GM23248 (cell line): ENCODE measurements around the gene LIMCH1. TPM values are rescaled to one million over a fixed set of nuclear protein-coding genes. Genes with fewer than 3 reads are reported as not detected.

Experiments used
- DNase-seq: peaks from one replicate; pipeline ENCODE4 v3.0.0-alpha.2; 2015
- H2AFZ ChIP-seq: fragments of 200-600 bp; sonication (generic); 2 replicates; pipeline ENCODE4 v1.6.1; 2016; ENCODE audit warnings: antibody characterized with exemption
- H3F3A ChIP-seq: fragments of 200-600 bp; sonication (generic); 2 replicates; pipeline ENCODE4 v1.6.1; 2016; ENCODE audit warnings: mild to moderate bottlenecking, antibody characterized with exemption, mixed run types; ENCODE audit not compliant: insufficient read depth
- H3K27ac ChIP-seq: fragments of 200-600 bp; sonication (generic); 2 replicates; pipeline ENCODE4 v1.5.1; 2016; ENCODE audit warnings: mild to moderate bottlenecking
- H3K27me3 ChIP-seq: fragments of 200-600 bp; sonication (generic); replicated peaks from 2 replicates; pipeline ENCODE4 v1.6.1; 2016; ENCODE audit warnings: mild to moderate bottlenecking; ENCODE audit not compliant: insufficient read depth
- H3K36me3 ChIP-seq: fragments of 200-600 bp; sonication (generic); 2 replicates; pipeline ENCODE4 v1.6.1; 2016; ENCODE audit warnings: low read depth, mild to moderate bottlenecking
- H3K4me1 ChIP-seq: fragments of 200-600 bp; sonication (generic); 2 replicates; pipeline ENCODE4 v1.6.1; 2016; ENCODE audit warnings: mild to moderate bottlenecking; ENCODE audit not compliant: insufficient read depth
- H3K4me2 ChIP-seq: fragments of 200-600 bp; sonication (generic); one replicate; pipeline ENCODE4 v1.6.1; 2016; ENCODE audit warnings: mild to moderate bottlenecking; ENCODE audit not compliant: unreplicated experiment
- H3K4me3 ChIP-seq: fragments of 200-600 bp; sonication (generic); 2 replicates; pipeline ENCODE4 v1.5.1; 2016; ENCODE audit warnings: mild to moderate bottlenecking
- H3K79me2 ChIP-seq: fragments of 200-600 bp; sonication (generic); 2 replicates; pipeline ENCODE4 v1.6.1; 2016; ENCODE audit warnings: mild to moderate bottlenecking; ENCODE audit not compliant: insufficient read depth
- H3K9ac ChIP-seq: fragments of 200-600 bp; sonication (generic); 2 replicates; pipeline ENCODE4 v1.6.1; 2016; ENCODE audit warnings: mild to moderate bottlenecking
- H3K9me2 ChIP-seq: fragments of 200-600 bp; sonication (generic); 2 replicates; pipeline ENCODE4 v1.6.1; 2016; ENCODE audit warnings: mixed run types, mild to moderate bottlenecking, moderate library complexity; ENCODE audit not compliant: insufficient read depth
- H3K9me3 ChIP-seq: fragments of 200-600 bp; sonication (generic); one replicate; pipeline ENCODE4 v1.6.1; 2017; ENCODE audit warnings: low read depth
- H4K20me1 ChIP-seq: fragments of 200-600 bp; sonication (generic); 2 replicates; pipeline ENCODE4 v1.6.0; 2016; ENCODE audit not compliant: insufficient read depth
- EZH2 ChIP-seq: fragments of 200-600 bp; sonication (generic); IDR thresholded peaks from 2 replicates; pipeline ENCODE4 v1.6.1; 2018; ENCODE audit warnings: antibody characterized with exemption, mild to moderate bottlenecking; ENCODE audit not compliant: insufficient read depth, poor library complexity, severe bottlenecking
- EZH2phosphoT487 ChIP-seq: fragments of 200-600 bp; sonication (generic); IDR thresholded peaks from 2 replicates; pipeline ENCODE4 v1.6.1; 2018; ENCODE audit warnings: antibody characterized with exemption, moderate library complexity, mild to moderate bottlenecking, low read depth; ENCODE audit not compliant: insufficient read depth
- WGBS, 2 experiments: methylation state at CpG; one replicate each; pipeline ENCODE4 v1.1.6; 2015 to 2017; ENCODE audit warnings: low lambda C conversion rate in 2 of 2, low coverage in 1 of 2; ENCODE audit errors: missing lambda C conversion rate in 2 of 2; 5-methylcytosine and 5-hydroxymethylcytosine counted together
- in situ Hi-C: fragments of 300-500 bp; cut with MboI; formaldehyde crosslinking; loops from 2 replicates; pipeline ENCODE4 v1.15.0; 2020
- polyA plus RNA-seq: library from polyadenylated mRNA; unstranded; fragments of >200 nt; fragmentation: Nextera tagmentation; extraction: Ambion mirVana; gene quantifications from 2 replicates; pipeline ENCODE4 v1.2.1, GENCODE V29; 2016
- total RNA-seq: library from RNA; depleted of rRNA; stranded (reverse); fragments of >200 nt; shearing (Covaris generic); gene quantifications from 2 replicates; pipeline ENCODE4 v1.2.3, GENCODE V29; 2014

Gene LIMCH1
- total and polyA plus RNA-seq, 2 experiments from 2014 or later: 17.4 to 22.2 TPM

DNA sequence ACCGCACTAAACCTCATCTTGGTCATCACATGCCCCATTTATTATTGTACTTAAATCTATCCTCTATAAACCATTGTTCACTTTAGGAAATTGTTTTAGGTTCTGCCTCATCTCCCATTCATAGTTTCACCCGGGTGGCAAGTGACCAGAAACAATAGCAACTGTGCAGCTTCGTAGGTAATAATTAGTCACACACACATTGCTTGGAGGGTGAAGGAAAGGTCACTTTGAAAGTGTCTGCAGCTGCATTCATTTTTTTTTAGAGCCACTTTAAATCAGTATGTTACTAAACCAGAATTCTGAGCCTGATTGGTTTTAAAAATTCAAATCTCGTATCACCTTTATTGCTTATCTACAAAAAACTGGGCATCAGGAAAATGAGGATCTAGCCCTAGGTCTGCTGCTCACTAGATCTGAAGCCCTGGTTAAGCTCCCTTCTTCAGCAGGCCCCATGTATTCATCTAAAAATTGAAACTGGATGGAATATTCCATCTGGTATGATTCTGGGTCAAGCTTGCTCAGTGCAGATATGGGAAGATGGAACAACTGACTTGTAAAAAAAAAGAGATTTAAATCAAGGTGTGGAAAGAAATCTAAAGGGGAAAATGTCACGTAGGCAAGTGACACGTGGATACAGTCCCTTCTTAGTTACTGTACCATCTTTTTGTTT is 62.4 kb downstream of the LIMCH1 start:
- no peaks in the 10 kb centered on the region for H3K9me2 ChIP-seq
- H4K20me1 ChIP-seq: no peaks in the 10 kb centered on the region
- no peaks in the 10 kb centered on the region for H3K79me2 ChIP-seq
- TF ChIP-seq EZH2 (no peak), EZH2phosphoT487 (no peak)
- H3K9me3 ChIP-seq: no peaks in the 10 kb centered on the region
- no peak overlapping the region for H3K4me2 ChIP-seq
- H3K36me3 ChIP-seq: no peaks in the 10 kb centered on the region
- no peak overlapping the region for H2AFZ ChIP-seq
- peaks cover 4% of the 10 kb centered on the region; the same call in 1 of the 2 replicates for H3K4me1 ChIP-seq
- peaks cover 4% of the 10 kb centered on the region; the same call in 1 of the 2 replicates for H3K27me3 ChIP-seq
- H3F3A ChIP-seq: no peaks in the 10 kb centered on the region
- H3K9ac ChIP-seq: no peak overlapping the region
- no peak overlapping the region for H3K27ac ChIP-seq
- no peak overlapping the region for H3K4me3 ChIP-seq
- peak; percentile 45 for DNase-seq
- in situ Hi-C loops: no loop called here
- WGBS, 2 experiments: 66 to 67% methylated on average over 6 of the region's 6 CpGs

DNA sequence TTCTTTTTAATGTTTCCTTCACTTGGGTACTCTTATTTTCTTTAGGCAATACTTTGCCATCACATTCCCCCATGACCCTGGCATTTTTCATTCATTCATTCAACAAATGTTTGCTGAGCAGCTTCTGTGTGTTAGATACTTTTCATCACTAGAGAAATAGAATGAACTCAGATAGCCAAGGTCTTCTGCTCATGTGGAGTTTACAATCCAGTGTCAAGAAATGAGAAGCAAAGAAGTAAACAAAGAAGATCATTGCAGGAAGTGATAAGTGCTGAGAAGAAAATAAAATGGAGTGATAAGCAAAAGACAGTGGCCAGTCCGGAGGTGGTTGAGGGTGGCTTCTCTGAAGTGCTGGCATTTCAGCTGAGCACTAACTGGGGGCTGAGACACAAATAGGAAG is 63.1 kb downstream of the LIMCH1 start:
- H3K27me3 ChIP-seq: peaks cover 4% of the 10 kb centered on the region; the same call in 1 of the 2 replicates
- H3K9ac ChIP-seq: no peak overlapping the region
- H3K4me3 ChIP-seq: no peak overlapping the region
- H3K4me2 ChIP-seq: no peak overlapping the region
- H4K20me1 ChIP-seq: no peaks in the 10 kb centered on the region
- no peak for TF ChIP-seq EZH2
- no peak for TF ChIP-seq EZH2phosphoT487
- H3F3A ChIP-seq: no peaks in the 10 kb centered on the region
- H3K79me2 ChIP-seq: no peaks in the 10 kb centered on the region
- WGBS, 2 experiments: 30 to 59% methylated on average over 1 of the region's 1 CpG
- no peaks in the 10 kb centered on the region for H3K9me3 ChIP-seq
- no peak overlapping the region for H2AFZ ChIP-seq
- H3K27ac ChIP-seq: no peak overlapping the region
- H3K9me2 ChIP-seq: no peaks in the 10 kb centered on the region
- in situ Hi-C loops: no loop called here
- no peaks in the 10 kb centered on the region for H3K36me3 ChIP-seq
- no peak for DNase-seq
- H3K4me1 ChIP-seq: peaks cover 4% of the 10 kb centered on the region; the same call in 1 of the 2 replicates

DNA sequence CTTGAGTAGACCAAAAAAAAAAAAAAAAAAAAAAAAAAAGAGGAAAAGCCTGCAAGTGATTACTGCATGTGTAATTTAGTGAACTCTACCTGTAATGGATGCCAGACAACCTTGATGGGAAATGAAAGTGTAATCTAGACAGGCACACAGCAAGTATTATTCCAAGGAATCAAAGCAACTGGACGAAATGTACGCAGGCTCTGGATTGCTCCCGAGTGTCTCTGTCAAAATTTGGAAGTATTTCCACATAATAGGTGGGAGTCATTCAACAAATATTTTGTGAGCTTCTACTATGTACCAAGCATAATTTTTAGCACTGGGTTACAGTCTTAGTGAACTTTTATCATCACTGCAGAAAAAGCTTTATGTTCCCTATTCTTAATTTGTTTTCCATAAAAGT is 64.2 kb downstream of the LIMCH1 start:
- peaks cover 4% of the 10 kb centered on the region; the same call in 1 of the 2 replicates for H3K4me1 ChIP-seq
- H3K79me2 ChIP-seq: no peaks in the 10 kb centered on the region
- no peak overlapping the region for H2AFZ ChIP-seq
- no peaks in the 10 kb centered on the region for H3K9me2 ChIP-seq
- H3K4me3 ChIP-seq: no peak overlapping the region
- H3K36me3 ChIP-seq: no peaks in the 10 kb centered on the region
- H3K27ac ChIP-seq: no peak overlapping the region
- in situ Hi-C loops: no loop called here
- TF ChIP-seq EZH2 (no peak), EZH2phosphoT487 (no peak)
- peak; percentile 13 for DNase-seq
- H3K9ac ChIP-seq: no peak overlapping the region
- H4K20me1 ChIP-seq: no peaks in the 10 kb centered on the region
- H3K27me3 ChIP-seq: peaks cover 4% of the 10 kb centered on the region; the same call in 1 of the 2 replicates
- H3F3A ChIP-seq: no peaks in the 10 kb centered on the region
- H3K4me2 ChIP-seq: no peak overlapping the region
- no peaks in the 10 kb centered on the region for H3K9me3 ChIP-seq
- 89 to 92% methylated on average over 3 of the region's 3 CpGs for WGBS, 2 experiments

DNA sequence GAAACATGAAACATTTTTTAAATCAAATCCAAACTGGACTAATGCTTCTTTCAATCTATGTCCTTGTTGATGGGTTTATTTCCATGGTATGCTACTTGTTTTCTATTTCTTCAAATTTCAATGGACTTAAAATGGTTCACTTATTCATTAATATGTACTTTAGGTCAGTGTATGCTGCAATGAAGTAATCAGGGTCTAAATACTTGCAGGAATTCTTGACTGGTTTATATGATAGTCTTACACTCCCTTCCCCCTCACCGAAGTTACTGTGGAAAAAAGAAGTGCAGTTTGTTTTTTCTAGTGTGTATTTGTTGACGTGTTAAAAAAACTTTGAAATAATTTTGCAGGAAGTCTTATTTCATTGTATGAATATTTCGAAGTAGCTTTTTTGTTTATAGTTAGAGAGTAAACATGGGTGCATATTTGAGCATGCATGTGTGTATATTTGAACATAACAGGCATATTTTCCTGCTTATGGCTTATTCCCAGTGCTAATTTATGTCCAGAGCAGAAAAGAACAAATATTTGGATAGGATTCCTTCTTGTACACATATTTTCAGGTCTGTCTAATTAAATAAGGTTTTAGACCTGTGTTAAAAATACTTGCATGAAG is 65.0 kb downstream of the LIMCH1 start:
- H3K27ac ChIP-seq: no peak overlapping the region
- H3F3A ChIP-seq: no peaks in the 10 kb centered on the region
- no peak overlapping the region for H2AFZ ChIP-seq
- no peak overlapping the region for H3K4me2 ChIP-seq
- no peaks in the 10 kb centered on the region for H3K79me2 ChIP-seq
- TF ChIP-seq EZH2phosphoT487: no peak
- TF ChIP-seq EZH2: no peak
- H3K4me3 ChIP-seq: no peak overlapping the region
- no peaks in the 10 kb centered on the region for H3K9me3 ChIP-seq
- H3K36me3 ChIP-seq: no peaks in the 10 kb centered on the region
- H3K9ac ChIP-seq: no peak overlapping the region
- peaks cover 4% of the 10 kb centered on the region; the same call in 1 of the 2 replicates for H3K4me1 ChIP-seq
- peaks cover 4% of the 10 kb centered on the region; the same call in 1 of the 2 replicates for H3K27me3 ChIP-seq
- H4K20me1 ChIP-seq: no peaks in the 10 kb centered on the region
- in situ Hi-C loops: no loop called here
- H3K9me2 ChIP-seq: no peaks in the 10 kb centered on the region
- WGBS, 2 experiments: 68 to 69% methylated on average over 3 of the region's 3 CpGs
- no peak for DNase-seq
